ENCODE data around the gene TFPT.

The TFPT gene

GRCh38 chr19:54149021-54149812, 33.8 kb upstream of the TFPT start:
- H3K27ac ChIP-seq = peak overlapping the region; percentile 65
- TF ChIP-seq CTCF (conservative IDR thresholded peaks at IDR 0.05; ENCODE audit: low read depth) = no peak
- ChIA-PET POLR2A (ENCODE audit: low non-redundant PET) (no interaction called here), CTCF (no interaction called here)
- no peak for DNase-seq (ENCODE audit: low spot score)

- no peak for TF ChIP-seq CTCF (conservative IDR thresholded peaks at IDR 0.05; ENCODE audit: low read depth)
- no peak for DNase-seq (ENCODE audit: low spot score)
- ChIA-PET POLR2A (ENCODE audit: low non-redundant PET) (interaction anchor here (1.5 kb wide), 1 partner anchor 11 kb away, joined by 5 read pairs; the partner anchor contains the start of gene CNOT3), CTCF (interaction anchor here (0.6 kb wide), 1 partner anchor 1468 kb away, joined by 3 read pairs; no protein-coding TSS in a partner anchor)
- peak overlapping the region; percentile 65 for H3K27ac ChIP-seq
Observed at GRCh38 chr19:54148158-54148557, 32.7 kb upstream of the TFPT start.

- peak overlapping the region; percentile 65 for H3K27ac ChIP-seq
- DNase-seq (ENCODE audit: low spot score) = no peak
- no peak for TF ChIP-seq CTCF (conservative IDR thresholded peaks at IDR 0.05; ENCODE audit: low read depth)
- CTCF ChIA-PET = interaction anchor here (0.6 kb wide), 1 partner anchor 1468 kb away, joined by 3 read pairs; no protein-coding TSS in a partner anchor
- POLR2A ChIA-PET (ENCODE audit: low non-redundant PET) = interaction anchor here (1.5 kb wide), 1 partner anchor 11 kb away, joined by 5 read pairs; the partner anchor contains the start of gene CNOT3
Observed at GRCh38 chr19:54147676-54148075, 32.2 kb upstream of the TFPT start.

GRCh38 chr19:54145541-54146158, 30.2 kb upstream of the TFPT start:
- POLR2A ChIA-PET (ENCODE audit: low non-redundant PET) = no interaction called here
- TF ChIP-seq CTCF (conservative IDR thresholded peaks at IDR 0.05; ENCODE audit: low read depth) = no peak
- no peak for DNase-seq (ENCODE audit: low spot score)
- CTCF ChIA-PET = no interaction called here
- H3K27ac ChIP-seq = peak overlapping the region; percentile 65

GRCh38 chr19:54142166-54142780, 26.8 kb upstream of the TFPT start:
- TF ChIP-seq CTCF (conservative IDR thresholded peaks at IDR 0.05; ENCODE audit: low read depth) = no peak
- ChIA-PET POLR2A (ENCODE audit: low non-redundant PET) (no interaction called here), CTCF (interaction anchor here (0.6 kb wide), 1 partner anchor 17 kb away, joined by 4 read pairs; no protein-coding TSS in a partner anchor)
- H3K27ac ChIP-seq = no peak overlapping the region
- DNase-seq (ENCODE audit: low spot score) = no peak

GRCh38 chr19:54141356-54141755, 25.9 kb upstream of the TFPT start:
- ChIA-PET POLR2A (ENCODE audit: low non-redundant PET) (interaction anchor here (0.6 kb wide), 1 partner anchor 161 kb away, joined by 5 read pairs; no protein-coding TSS in a partner anchor), CTCF (no interaction called here)
- no peak overlapping the region for H3K27ac ChIP-seq
- no peak for DNase-seq (ENCODE audit: low spot score)
- TF ChIP-seq CTCF (conservative IDR thresholded peaks at IDR 0.05; ENCODE audit: low read depth) = no peak

Measured in RWPE1 (cell line).